Fibroblast of villous mesenchyme (primary cell): ENCODE data around the gene AKAP6. TPM values are rescaled to one million over a fixed set of nuclear protein-coding genes. Genes with fewer than 3 reads are reported as not detected.

Experiments
- DNase-seq: peaks from one replicate; pipeline ENCODE4 v3.0.0-alpha.2; 2010; ENCODE audit warnings: low read depth
- H3K4me3 ChIP-seq: 2 replicates; pipeline ENCODE4 v1.5.1; 2011; ENCODE audit warnings: low read depth, mild to moderate bottlenecking, low read length
- CTCF ChIP-seq: IDR thresholded peaks from 2 replicates; pipeline ENCODE4 v1.5.1; 2012; ENCODE audit warnings: low read depth, mild to moderate bottlenecking, low read length; ENCODE audit not compliant: insufficient read depth
- total RNA-seq: library from RNA; depleted of rRNA; stranded (reverse); fragments of >200 nt; gene quantifications from 2 replicates; pipeline ENCODE4 v1.2.3, GENCODE V29; 2012

The AKAP6 gene
- total RNA-seq, 1 donor, result 3.9 TPM

DNA sequence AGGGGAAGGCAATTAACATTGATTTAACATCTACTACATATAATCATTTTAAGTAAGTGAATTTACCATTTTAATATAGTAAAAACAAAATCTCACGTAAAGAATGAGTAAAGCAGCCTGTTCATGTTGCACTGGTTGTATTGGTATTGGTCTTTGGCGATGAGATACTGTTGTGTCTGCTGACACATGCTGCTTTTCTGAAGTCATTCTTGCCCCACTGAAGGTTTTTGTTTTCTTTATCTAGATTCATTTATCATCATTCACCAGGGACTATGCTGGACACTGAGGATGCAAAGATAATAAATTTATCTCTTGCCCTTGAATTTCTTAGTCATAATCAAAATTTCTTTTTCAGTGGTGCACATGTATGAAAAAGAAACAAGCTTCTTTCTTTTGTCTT, 363.3 kb downstream of the AKAP6 start:
- no peak for DNase-seq
- no peak for TF ChIP-seq CTCF

GRCh38 chr14:32693114-32693513, 364.0 kb downstream of the AKAP6 start:
- no peak overlapping the region for H3K4me3 ChIP-seq
- TF ChIP-seq CTCF, result no peak
- DNase-seq, result no peak

More for the DNA sequence above, 363.3 kb downstream of the AKAP6 start:
- H3K4me3 ChIP-seq, result no peak overlapping the region

GRCh38 chr14:32694795-32695449, 365.8 kb downstream of the AKAP6 start:
- DNase-seq, result no peak
- TF ChIP-seq CTCF, result no peak
- no peak overlapping the region for H3K4me3 ChIP-seq

DNA sequence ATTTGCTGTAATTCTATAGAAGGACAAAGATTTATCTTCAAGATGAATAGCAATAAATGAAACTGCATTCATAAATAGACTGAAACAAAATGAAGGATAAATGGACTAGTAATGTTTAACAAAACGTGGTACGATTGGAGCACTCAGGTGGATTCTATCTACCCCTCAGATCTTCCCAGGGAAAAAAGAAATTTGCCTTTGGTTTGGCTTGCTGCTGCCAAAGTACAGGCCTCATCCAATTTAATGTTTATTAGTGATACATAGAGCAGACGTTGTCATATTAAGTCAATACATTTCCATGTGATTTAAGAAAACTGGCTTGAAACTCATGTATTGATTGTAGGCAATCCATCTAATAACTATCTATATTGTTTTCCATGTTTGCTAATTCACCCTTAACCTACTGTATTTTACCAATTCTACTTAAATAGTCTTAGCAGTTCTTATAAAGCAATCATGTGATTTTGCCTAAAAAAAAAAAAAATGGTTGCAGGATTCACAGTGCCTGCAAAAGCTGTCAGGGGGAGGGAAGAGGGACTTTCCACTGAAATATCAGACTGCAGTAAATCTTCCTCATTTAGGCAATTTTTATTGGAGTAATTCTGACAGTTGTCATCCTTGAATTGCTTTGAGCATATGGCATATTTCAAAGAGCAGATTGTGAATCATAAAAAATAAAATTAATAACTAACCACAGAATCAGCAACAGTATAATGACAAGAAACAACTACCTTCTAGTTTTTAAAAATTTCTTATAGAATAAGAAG, 367.4 kb downstream of the AKAP6 start:
- no peak overlapping the region for H3K4me3 ChIP-seq
- no peak for DNase-seq
- no peak for TF ChIP-seq CTCF

- no peak for DNase-seq
- TF ChIP-seq CTCF, result no peak
- no peak overlapping the region for H3K4me3 ChIP-seq
These were observed 368.0 kb downstream of the AKAP6 start for GRCh38 chr14:32697114-32697513.

GRCh38 chr14:32697704-32698103, 368.6 kb downstream of the AKAP6 start:
- peak; percentile 19 for DNase-seq
- no peak overlapping the region for H3K4me3 ChIP-seq
- TF ChIP-seq CTCF, result no peak
